HL-60 (cell line): ENCODE results near the gene THRAP3.

Source experiments
- DNase-seq, 2 experiments: peaks; one replicate each; pipeline ENCODE4 v3.0.0-alpha.2; 2010 to 2020; ENCODE audit warnings: low read depth in 1 of 2, low spot score in 1 of 2
- H3K27ac ChIP-seq: fragments of 250-450 bp; sonication (Bioruptor Pico); replicated peaks from 2 replicates; pipeline ENCODE4 v1.5.1; 2020; ENCODE audit warnings: mild to moderate bottlenecking, moderate library complexity
- H3K27me3 ChIP-seq: fragments of 250-450 bp; sonication (Bioruptor Pico); 2 replicates; pipeline ENCODE4 v1.5.1; 2021; ENCODE audit warnings: mild to moderate bottlenecking, moderate library complexity; ENCODE audit not compliant: insufficient read depth, poor library complexity, severe bottlenecking
- H3K4me3 ChIP-seq: replicated peaks from 2 replicates; pipeline ENCODE4 v1.5.1; 2011; ENCODE audit warnings: mild to moderate bottlenecking, control low read depth, low read length; ENCODE audit not compliant: insufficient read depth
- CTCF ChIP-seq: IDR thresholded peaks from one replicate; pipeline ENCODE4 v1.5.1; 2011; ENCODE audit warnings: low read length, control low read depth, inconsistent platforms; ENCODE audit not compliant: insufficient read depth
- GABPA ChIP-seq: IDR thresholded peaks from 2 replicates; pipeline ENCODE4 v1.6.1; 2012; ENCODE audit warnings: low read depth
- POLR2AphosphoS5 ChIP-seq: IDR thresholded peaks from 2 replicates; pipeline ENCODE4 v1.6.1; 2012; ENCODE audit warnings: low read depth
- REST ChIP-seq: IDR thresholded peaks from 2 replicates; pipeline ENCODE4 v1.6.1; 2012; ENCODE audit warnings: low read depth; ENCODE audit not compliant: insufficient replicate concordance
- SPI1 ChIP-seq: IDR thresholded peaks from 2 replicates; pipeline ENCODE4 v1.6.1; 2012; ENCODE audit warnings: low read depth, mild to moderate bottlenecking, borderline replicate concordance

Gene THRAP3

DNA sequence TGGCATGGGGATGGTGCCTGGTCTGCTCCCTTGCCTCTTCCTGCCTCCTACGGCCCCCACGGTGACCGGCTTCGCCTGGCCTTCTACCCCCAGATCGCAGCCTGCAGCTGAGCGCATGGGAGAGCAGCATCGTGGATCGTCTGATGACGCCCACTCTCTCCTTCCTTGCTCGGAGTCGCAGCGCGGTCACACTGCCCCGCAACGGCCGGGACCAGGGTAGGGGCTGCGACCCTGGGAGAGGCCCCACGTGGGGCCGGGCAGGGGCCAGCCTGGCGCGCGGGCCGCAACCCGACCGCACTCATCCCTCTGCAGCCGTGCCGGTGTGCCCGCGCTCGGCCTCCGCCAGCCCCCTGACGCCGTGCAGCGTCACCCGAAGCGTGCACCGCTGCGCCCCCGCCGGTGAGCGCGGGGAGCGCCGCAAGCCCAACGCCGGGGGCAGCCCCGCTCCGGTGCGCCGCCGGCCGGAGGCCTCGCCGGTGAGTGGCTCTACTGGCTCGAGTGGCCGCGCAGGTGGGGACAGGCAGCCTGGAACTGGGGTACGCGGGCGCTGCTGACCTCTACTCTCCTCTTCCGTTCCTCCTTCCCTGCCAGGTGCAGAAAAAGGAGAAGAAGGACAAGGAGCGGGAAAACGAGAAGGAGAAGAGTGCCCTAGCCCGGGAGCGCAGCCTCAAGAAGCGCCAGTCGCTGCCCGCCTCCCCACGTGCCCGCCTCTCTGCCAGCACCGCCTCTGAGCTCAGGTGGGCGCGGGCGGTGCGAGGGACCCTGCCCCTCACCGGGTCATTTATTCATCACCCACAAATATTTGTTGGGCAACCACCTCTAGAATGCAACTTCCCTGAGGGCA lies 47.9 kb upstream of the THRAP3 start:
- DNase-seq = no peak
- TF ChIP-seq POLR2AphosphoS5 = no peak
- TF ChIP-seq GABPA = no peak
- TF ChIP-seq CTCF = no peak
- TF ChIP-seq SPI1 = no peak
- no peak for TF ChIP-seq REST
- Histone ChIP-seq H3K4me3 (no peak overlapping the region), H3K27ac (no peak overlapping the region), H3K27me3 (no peaks in the 10 kb centered on the region)

- H3K27ac ChIP-seq = no peak overlapping the region
- no peak overlapping the region for H3K4me3 ChIP-seq
- no peak for TF ChIP-seq POLR2AphosphoS5
- no peak for TF ChIP-seq CTCF
- TF ChIP-seq SPI1 = no peak
- no peak for TF ChIP-seq GABPA
- no peak for TF ChIP-seq REST
- no peaks in the 10 kb centered on the region for H3K27me3 ChIP-seq
- DNase-seq = no peak
These were observed 46.4 kb upstream of the THRAP3 start for GRCh38 chr1:36177589-36178431.

DNA sequence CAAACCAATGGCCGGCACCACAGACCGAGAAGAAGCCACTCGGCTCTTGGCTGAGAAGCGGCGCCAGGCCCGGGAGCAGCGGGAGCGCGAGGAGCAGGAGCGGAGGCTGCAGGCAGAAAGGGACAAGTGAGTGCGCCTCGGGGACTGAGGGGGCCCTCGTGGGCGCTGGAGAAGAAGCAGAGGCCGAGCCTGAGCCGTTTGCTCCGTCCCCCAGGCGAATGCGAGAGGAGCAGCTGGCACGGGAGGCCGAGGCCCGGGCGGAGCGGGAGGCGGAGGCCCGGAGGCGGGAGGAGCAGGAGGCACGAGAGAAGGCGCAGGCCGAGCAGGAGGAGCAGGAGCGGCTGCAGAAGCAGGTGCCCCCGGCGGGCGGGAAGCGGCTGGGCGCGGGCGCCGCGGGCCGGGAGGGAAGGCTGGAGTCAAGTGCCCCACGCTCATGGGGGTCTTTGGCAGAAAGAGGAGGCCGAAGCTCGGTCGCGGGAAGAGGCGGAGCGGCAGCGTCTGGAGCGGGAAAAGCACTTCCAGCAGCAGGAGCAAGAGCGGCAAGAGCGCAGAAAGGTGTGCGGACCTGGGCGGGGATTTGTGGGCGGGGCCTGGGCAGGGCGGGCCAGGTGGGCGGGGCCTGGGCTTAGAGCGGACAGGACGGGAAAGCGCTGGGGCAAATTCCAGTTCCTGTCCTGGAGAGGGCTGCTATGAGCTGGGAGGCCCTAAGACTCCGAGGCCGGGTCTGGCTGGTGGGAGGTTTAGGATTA lies 45.6 kb upstream of the THRAP3 start:
- no peak for DNase-seq
- TF ChIP-seq GABPA (no peak), POLR2AphosphoS5 (no peak), SPI1 (no peak), CTCF (no peak), REST (no peak)
- H3K4me3 ChIP-seq = no peak overlapping the region
- H3K27ac ChIP-seq = no peak overlapping the region
- H3K27me3 ChIP-seq = no peaks in the 10 kb centered on the region
